Measurements from ENCODE around the gene MXD3.

GRCh38 chr5:177332031-177332895 lies 20.6 kb upstream of the MXD3 start:
- TF ChIP-seq CTCF (IDR thresholded peaks at IDR 0.05) (no peak), EZH2phosphoT487 (IDR thresholded peaks at IDR 0.05) (no peak), EZH2 (IDR thresholded peaks at IDR 0.05) (no peak)

Data from neural progenitor cell (in vitro differentiated cells).